OCI-LY1 (cell line): ENCODE results near the gene TRPM2.

Experiments
- EZH2 ChIP-seq: fragments of 200-600 bp; sonication (generic), shearing (Covaris generic); IDR thresholded peaks from 2 replicates; pipeline ENCODE4 v1.8.0; 2017; ENCODE audit warnings: borderline replicate concordance, mixed run types, mild to moderate bottlenecking, antibody characterized with exemption, low read length, moderate library complexity, mixed read lengths
- TF ChIP-seq, protein P1 (sequence below): fragments of 200-600 bp; sonication (generic), shearing (Covaris generic); IDR thresholded peaks from 2 replicates; pipeline ENCODE4 v1.5.1; 2017; ENCODE audit warnings: mild to moderate bottlenecking, antibody characterized with exemption, low read length, moderate library complexity, mixed read lengths

DNA sequence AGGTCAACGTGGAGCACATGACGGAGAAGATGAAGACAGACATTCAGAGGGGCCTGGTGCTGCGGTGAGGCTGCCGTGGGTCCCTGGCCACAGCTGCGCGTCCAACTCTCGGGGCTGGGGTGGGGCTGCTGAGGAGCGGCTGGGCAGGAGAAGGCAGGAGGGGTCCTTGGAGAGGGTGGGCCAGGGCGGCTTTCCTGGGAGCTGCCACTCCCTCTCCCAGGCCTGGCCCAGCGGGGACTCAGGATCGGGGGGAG lies 28.6 kb upstream of the TRPM2 start:
- TF ChIP-seq, protein P1, sequence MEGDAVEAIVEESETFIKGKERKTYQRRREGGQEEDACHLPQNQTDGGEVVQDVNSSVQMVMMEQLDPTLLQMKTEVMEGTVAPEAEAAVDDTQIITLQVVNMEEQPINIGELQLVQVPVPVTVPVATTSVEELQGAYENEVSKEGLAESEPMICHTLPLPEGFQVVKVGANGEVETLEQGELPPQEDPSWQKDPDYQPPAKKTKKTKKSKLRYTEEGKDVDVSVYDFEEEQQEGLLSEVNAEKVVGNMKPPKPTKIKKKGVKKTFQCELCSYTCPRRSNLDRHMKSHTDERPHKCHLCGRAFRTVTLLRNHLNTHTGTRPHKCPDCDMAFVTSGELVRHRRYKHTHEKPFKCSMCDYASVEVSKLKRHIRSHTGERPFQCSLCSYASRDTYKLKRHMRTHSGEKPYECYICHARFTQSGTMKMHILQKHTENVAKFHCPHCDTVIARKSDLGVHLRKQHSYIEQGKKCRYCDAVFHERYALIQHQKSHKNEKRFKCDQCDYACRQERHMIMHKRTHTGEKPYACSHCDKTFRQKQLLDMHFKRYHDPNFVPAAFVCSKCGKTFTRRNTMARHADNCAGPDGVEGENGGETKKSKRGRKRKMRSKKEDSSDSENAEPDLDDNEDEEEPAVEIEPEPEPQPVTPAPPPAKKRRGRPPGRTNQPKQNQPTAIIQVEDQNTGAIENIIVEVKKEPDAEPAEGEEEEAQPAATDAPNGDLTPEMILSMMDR: no peak
- TF ChIP-seq EZH2: no peak
